Measurements from ENCODE around the gene BBOF1. TPM values are rescaled to one million over a fixed set of nuclear protein-coding genes. Genes with fewer than 3 reads are reported as not detected.

BBOF1 gene
- total RNA-seq, 4 donors from 2014 or later: 19.6 to 36.8 (median 22.4) TPM

DNA sequence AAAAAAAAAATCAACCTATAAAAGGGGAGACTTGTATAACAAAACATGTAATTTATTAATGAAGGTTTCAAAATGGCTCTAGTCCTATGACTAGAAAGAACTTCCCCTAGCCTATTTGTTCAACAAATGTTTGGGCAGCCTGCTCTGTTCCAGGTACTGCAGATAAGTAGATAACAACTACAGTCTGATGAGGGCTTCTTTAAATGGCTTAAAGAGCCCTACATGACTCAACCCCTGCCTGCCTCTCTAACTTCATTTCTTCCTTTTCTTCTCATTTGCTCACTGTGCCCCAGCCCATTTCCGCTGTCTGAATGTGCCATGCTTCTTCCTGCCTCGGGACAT lies 43.6 kb downstream of the BBOF1 start:
- WGBS, 2 donors: 89 to 95% methylated on average over 2 of the region's 2 CpGs
- Histone ChIP-seq H3K36me3 (peaks cover 50 to 58% of the 10 kb centered on the region in 2 donors), H3K27ac (no peak overlapping the region), H3K4me3 (replicated peaks in 1 of 3) (no peak overlapping the region), H3K4me1 (no peaks in the 10 kb centered on the region), H3K27me3 (no peaks in the 10 kb centered on the region), H3K9me3 (no peaks in the 10 kb centered on the region)
- DNase-seq: no peak
- intact Hi-C loops (cut with DNase I): no loop called here
- TF ChIP-seq, protein P1, sequence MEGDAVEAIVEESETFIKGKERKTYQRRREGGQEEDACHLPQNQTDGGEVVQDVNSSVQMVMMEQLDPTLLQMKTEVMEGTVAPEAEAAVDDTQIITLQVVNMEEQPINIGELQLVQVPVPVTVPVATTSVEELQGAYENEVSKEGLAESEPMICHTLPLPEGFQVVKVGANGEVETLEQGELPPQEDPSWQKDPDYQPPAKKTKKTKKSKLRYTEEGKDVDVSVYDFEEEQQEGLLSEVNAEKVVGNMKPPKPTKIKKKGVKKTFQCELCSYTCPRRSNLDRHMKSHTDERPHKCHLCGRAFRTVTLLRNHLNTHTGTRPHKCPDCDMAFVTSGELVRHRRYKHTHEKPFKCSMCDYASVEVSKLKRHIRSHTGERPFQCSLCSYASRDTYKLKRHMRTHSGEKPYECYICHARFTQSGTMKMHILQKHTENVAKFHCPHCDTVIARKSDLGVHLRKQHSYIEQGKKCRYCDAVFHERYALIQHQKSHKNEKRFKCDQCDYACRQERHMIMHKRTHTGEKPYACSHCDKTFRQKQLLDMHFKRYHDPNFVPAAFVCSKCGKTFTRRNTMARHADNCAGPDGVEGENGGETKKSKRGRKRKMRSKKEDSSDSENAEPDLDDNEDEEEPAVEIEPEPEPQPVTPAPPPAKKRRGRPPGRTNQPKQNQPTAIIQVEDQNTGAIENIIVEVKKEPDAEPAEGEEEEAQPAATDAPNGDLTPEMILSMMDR (IDR thresholded peaks at IDR 0.05): no peak
- no peak for TF ChIP-seq POLR2A (IDR thresholded peaks at IDR 0.05)

DNA sequence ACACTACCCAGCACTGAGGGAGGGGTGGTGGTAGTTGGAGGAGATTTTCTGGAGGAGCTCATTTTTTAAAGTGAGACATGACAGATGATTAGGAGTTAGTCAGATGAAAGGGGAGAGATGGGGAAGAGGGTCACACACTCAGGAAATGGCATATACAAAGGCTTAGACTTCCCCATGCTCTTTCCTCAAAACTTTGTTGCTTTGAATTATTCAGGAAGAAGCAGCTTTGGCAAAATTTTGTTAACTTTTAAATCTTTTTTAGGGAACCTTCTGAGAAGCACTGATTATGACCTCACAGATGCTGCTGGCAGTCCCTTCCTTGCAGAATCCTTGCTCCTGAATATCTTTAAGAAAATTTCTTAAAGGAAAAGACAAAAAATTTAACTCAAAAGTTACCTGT lies 45.3 kb downstream of the BBOF1 start:
- intact Hi-C loops (cut with DNase I): no loop called here
- no peak overlapping the region for H3K27ac ChIP-seq
- no peak overlapping the region for H3K4me3 ChIP-seq (replicated peaks in 1 of 3)
- H3K27me3 ChIP-seq: no peaks in the 10 kb centered on the region
- TF ChIP-seq, protein P1 (IDR thresholded peaks at IDR 0.05): no peak
- no peak for TF ChIP-seq POLR2A (IDR thresholded peaks at IDR 0.05)
- no peaks in the 10 kb centered on the region for H3K9me3 ChIP-seq
- no peaks in the 10 kb centered on the region for H3K4me1 ChIP-seq
- DNase-seq: no peak
- peaks cover 51 to 55% of the 10 kb centered on the region in 2 donors for H3K36me3 ChIP-seq

DNA sequence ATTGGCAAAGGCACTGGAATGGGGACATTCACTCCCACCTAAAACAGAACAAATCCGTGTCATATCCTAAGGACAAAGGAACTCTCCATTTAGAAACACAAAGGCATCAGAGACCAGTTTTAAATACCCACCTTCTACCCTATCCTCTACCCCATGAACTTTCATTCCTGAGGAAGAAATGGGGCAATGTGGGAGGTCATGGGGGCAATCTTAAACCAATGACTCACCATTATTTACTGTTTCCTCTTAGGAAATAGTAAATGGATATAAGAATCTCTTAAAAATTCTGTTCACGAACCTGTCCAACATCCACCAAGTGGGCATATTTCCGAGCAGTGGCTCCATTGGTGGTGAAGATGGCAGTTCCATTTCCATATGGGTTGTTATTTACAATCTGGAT lies 45.7 kb downstream of the BBOF1 start:
- TF ChIP-seq, protein P1 (IDR thresholded peaks at IDR 0.05): no peak
- no peak for TF ChIP-seq POLR2A (IDR thresholded peaks at IDR 0.05)
- WGBS, 2 donors: 93 to 96% methylated on average over 3 of the region's 3 CpGs
- H3K4me3 ChIP-seq (replicated peaks in 1 of 3): no peak overlapping the region
- H3K9me3 ChIP-seq: no peaks in the 10 kb centered on the region
- no peaks in the 10 kb centered on the region for H3K4me1 ChIP-seq
- intact Hi-C loops (cut with DNase I): no loop called here
- no peak overlapping the region for H3K27ac ChIP-seq
- no peak for DNase-seq
- peaks cover 49 to 50% of the 10 kb centered on the region in 2 donors for H3K36me3 ChIP-seq
- no peaks in the 10 kb centered on the region for H3K27me3 ChIP-seq

DNA sequence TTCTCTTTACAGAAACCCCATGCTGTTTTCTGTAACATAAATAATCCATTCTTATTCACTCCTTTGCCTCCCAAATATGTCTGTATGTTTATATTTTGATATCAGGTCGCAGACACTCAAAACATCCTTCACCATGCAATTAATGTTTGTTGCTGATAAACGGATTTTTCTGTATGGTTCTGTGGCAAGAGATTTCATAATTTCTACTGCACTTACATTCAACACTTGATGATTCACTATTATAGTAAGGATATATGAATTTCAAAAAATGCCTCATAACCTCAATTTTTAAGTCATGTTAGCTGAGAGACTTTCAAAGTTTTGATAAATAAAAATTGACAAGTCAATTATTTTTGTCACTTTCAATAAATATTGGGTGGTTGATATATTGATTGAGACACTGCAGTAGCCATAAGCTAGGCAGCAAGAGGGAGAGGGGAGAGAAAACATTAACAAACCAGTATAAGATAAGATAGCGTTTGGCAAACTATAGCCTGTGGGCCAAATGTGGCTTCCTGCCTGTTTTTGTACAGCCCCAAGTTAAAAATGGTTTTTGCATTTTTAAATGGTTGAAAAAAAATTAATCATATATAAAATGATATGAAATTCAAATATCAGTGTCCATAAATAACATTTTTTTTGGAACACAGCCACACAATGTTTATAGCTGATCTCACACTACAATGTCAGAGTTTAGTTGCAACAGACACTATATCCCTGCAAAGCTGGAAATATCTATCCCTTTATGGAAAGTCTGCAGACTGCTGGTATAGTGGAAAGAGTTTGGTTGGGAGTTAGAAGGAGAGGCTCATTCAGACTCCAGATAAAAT lies 46.8 kb downstream of the BBOF1 start:
- intact Hi-C loops (cut with DNase I): no loop called here
- no peaks in the 10 kb centered on the region for H3K27me3 ChIP-seq
- TF ChIP-seq, protein P1 (IDR thresholded peaks at IDR 0.05): no peak
- TF ChIP-seq POLR2A (IDR thresholded peaks at IDR 0.05): no peak
- peaks cover 40 to 42% of the 10 kb centered on the region in 2 donors for H3K36me3 ChIP-seq
- WGBS, 2 donors: 83 to 92% methylated on average over 3 of the region's 3 CpGs
- H3K4me1 ChIP-seq: no peaks in the 10 kb centered on the region
- H3K27ac ChIP-seq: no peak overlapping the region
- DNase-seq: no peak
- no peaks in the 10 kb centered on the region for H3K9me3 ChIP-seq
- no peak overlapping the region for H3K4me3 ChIP-seq (replicated peaks in 1 of 3)

DNA sequence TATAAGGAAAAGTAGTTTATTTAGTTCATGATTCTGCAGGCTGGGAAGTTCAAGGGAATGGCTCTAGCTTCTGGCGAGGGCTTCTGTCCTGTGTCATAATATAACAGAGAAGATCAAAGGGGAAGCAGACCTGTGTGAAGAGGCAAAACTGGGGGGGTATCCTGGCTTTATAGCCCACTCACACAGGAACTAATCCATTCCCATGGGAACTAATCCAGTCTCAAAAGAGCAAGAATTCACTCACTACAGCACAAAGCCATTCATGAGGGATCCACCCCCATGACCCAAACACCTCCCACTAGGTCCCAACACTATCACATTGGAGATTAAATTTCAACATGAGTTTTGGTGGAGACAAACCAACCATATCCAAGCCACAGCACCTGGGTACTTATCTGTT lies 58.3 kb downstream of the BBOF1 start:
- no peak overlapping the region for H3K27ac ChIP-seq
- DNase-seq: no peak
- no peaks in the 10 kb centered on the region for H3K27me3 ChIP-seq
- H3K36me3 ChIP-seq: peaks cover 0 to 3% of the 10 kb centered on the region in 2 donors
- H3K4me3 ChIP-seq (replicated peaks in 1 of 3): no peak overlapping the region
- H3K4me1 ChIP-seq: no peaks in the 10 kb centered on the region
- no peaks in the 10 kb centered on the region for H3K9me3 ChIP-seq
- intact Hi-C loops (cut with DNase I): no loop called here
- WGBS, 2 donors: 92 to 100% methylated on average over 1 of the region's 1 CpG
- TF ChIP-seq POLR2A (IDR thresholded peaks at IDR 0.05): no peak
- TF ChIP-seq, protein P1 (IDR thresholded peaks at IDR 0.05): no peak

Data from thyroid gland (tissue), 4 donors.